Bronchial epithelial cell (primary cell): ENCODE results near the gene JCAD. TPM values are rescaled to one million over a fixed set of nuclear protein-coding genes. Genes with fewer than 3 reads are reported as not detected.

Source experiments
- DNase-seq: peaks from one replicate; pipeline ENCODE4 v3.0.0-alpha.2; 2010; ENCODE audit warnings: low read depth
- FAIRE-seq: peaks from 2 replicates; lab custom pipeline; 2011; peaks lifted over from hg19 to GRCh38; lab: Jason Lieb, UNC
- H3K27me3 ChIP-seq: 2 replicates; pipeline ENCODE4 v1.5.1; 2011; ENCODE audit warnings: low read length; ENCODE audit not compliant: control insufficient read depth, insufficient read depth
- H3K36me3 ChIP-seq: 2 replicates; pipeline ENCODE4 v1.5.1; 2011; ENCODE audit warnings: low read length; ENCODE audit not compliant: control insufficient read depth, insufficient read depth
- H3K4me3 ChIP-seq: 2 replicates; pipeline ENCODE4 v1.5.1; 2011; ENCODE audit warnings: mild to moderate bottlenecking, low read depth, low read length, control low read depth
- total RNA-seq: library from RNA; depleted of rRNA; stranded (reverse); fragments of >200 nt; gene quantifications from 2 replicates; pipeline ENCODE4 v1.2.1, GENCODE V29; 2014
- TF ChIP-seq, protein P1 (sequence below): IDR thresholded peaks from 2 replicates; pipeline ENCODE4 v1.5.1; 2011; ENCODE audit warnings: mild to moderate bottlenecking, moderate library complexity, low read length, control low read depth, inconsistent platforms; ENCODE audit not compliant: insufficient read depth, severe bottlenecking

Gene JCAD
- total RNA-seq, 1 donor from 2014 or later, result under 0.01 TPM

DNA sequence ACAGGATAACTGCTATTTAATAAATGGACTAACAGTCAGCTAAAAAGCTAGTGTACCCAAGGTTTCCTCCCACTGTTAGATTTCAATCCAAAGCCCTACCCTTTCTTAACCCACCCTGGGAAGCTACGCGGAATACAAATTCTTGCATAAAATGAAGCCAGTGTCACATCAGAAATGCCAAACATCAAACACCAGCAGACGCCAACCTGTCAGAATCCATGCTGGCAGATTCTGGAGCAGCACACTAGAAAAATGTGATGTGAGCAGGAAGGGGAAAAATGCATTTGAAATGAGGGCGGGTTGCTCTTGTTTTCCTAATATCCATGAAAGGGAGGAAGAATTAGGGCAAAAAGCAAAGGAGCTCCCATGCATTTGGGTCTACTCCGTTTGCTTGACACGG lies 16.1 kb upstream of the JCAD start:
- Histone ChIP-seq H3K36me3 (no peaks in the 10 kb centered on the region), H3K27me3 (no peaks in the 10 kb centered on the region), H3K4me3 (no peak overlapping the region)
- TF ChIP-seq, protein P1, sequence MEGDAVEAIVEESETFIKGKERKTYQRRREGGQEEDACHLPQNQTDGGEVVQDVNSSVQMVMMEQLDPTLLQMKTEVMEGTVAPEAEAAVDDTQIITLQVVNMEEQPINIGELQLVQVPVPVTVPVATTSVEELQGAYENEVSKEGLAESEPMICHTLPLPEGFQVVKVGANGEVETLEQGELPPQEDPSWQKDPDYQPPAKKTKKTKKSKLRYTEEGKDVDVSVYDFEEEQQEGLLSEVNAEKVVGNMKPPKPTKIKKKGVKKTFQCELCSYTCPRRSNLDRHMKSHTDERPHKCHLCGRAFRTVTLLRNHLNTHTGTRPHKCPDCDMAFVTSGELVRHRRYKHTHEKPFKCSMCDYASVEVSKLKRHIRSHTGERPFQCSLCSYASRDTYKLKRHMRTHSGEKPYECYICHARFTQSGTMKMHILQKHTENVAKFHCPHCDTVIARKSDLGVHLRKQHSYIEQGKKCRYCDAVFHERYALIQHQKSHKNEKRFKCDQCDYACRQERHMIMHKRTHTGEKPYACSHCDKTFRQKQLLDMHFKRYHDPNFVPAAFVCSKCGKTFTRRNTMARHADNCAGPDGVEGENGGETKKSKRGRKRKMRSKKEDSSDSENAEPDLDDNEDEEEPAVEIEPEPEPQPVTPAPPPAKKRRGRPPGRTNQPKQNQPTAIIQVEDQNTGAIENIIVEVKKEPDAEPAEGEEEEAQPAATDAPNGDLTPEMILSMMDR, result no peak
- DNase-seq (no peak), FAIRE-seq (no peak)

DNA sequence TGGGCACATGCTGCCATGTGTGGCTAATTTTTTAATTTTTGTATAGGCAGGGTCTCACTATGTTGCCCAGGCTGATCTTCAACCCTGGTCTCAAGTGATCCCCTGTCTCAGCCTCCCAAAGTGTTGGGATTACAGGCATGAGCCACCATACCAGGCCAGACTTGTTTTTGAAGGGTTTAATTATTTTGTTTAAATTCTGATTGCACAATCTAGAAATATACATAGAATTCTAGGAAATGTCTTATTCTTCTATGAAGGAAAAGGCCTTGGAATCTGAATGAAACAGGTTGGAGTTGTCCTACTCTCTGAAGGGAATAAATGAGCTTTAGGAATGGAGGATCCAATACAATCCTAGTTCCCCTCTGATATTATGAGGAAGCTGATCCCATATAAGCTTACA lies 15.5 kb upstream of the JCAD start:
- FAIRE-seq (no peak), DNase-seq (no peak)
- Histone ChIP-seq H3K27me3 (no peaks in the 10 kb centered on the region), H3K36me3 (no peaks in the 10 kb centered on the region), H3K4me3 (no peak overlapping the region)
- TF ChIP-seq, protein P1, result no peak

- Histone ChIP-seq H3K4me3 (no peak overlapping the region), H3K36me3 (no peaks in the 10 kb centered on the region), H3K27me3 (no peaks in the 10 kb centered on the region)
- no peak for FAIRE-seq
- DNase-seq, result no peak
- TF ChIP-seq, protein P1, result no peak
Observed at GRCh38 chr10:30074090-30074489, 14.7 kb upstream of the JCAD start.

GRCh38 chr10:30073767-30074060 lies 14.3 kb upstream of the JCAD start:
- TF ChIP-seq, protein P1, result no peak
- no peak overlapping the region for H3K4me3 ChIP-seq
- H3K27me3 ChIP-seq, result no peaks in the 10 kb centered on the region
- DNase-seq (no peak), FAIRE-seq (no peak)
- H3K36me3 ChIP-seq, result no peaks in the 10 kb centered on the region

GRCh38 chr10:30073045-30073766 lies 13.8 kb upstream of the JCAD start:
- FAIRE-seq (no peak), DNase-seq (no peak)
- Histone ChIP-seq H3K36me3 (no peaks in the 10 kb centered on the region), H3K4me3 (no peak overlapping the region), H3K27me3 (no peaks in the 10 kb centered on the region)
- TF ChIP-seq, protein P1, result no peak

DNA sequence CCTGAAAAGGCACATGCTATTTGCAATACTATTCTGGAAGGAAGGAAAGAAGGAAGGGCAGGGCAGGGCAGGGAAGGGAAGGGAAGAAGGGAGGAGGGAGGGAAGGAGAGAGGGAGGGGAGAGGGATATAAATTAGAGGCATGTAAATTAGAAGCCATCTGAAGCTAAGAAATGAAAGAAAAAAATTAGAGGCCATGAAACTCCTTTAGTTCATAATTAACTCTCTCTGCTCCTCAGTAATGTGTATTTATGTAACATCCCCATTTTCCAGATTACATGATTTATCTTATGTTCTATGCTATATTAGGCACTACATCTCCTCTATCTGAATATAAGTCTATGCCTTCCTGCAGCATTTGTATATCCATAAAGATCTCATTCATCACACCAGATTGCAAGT lies 12.7 kb upstream of the JCAD start:
- TF ChIP-seq, protein P1, result no peak
- DNase-seq (no peak), FAIRE-seq (no peak)
- Histone ChIP-seq H3K36me3 (no peaks in the 10 kb centered on the region), H3K4me3 (no peak overlapping the region), H3K27me3 (no peaks in the 10 kb centered on the region)
